MG63 (cell line): ENCODE results near the gene TMEM130. TPM values are rescaled to one million over a fixed set of nuclear protein-coding genes. Genes with fewer than 3 reads are reported as not detected.
A peak's percentile ranks its signal among the peaks of the same experiment; 100 is the strongest.

Experiments
- DNase-seq: peaks from one replicate; pipeline ENCODE4 v3.0.0-alpha.2; 2020
- H3K27me3 ChIP-seq: fragments of 250-450 bp; sonication (Bioruptor Pico); 2 replicates; pipeline ENCODE4 v1.5.1; 2020; ENCODE audit warnings: mild to moderate bottlenecking, moderate library complexity
- H3K36me3 ChIP-seq: fragments of 250-450 bp; sonication (Bioruptor Pico); 2 replicates; pipeline ENCODE4 v1.5.1; 2020; ENCODE audit warnings: mild to moderate bottlenecking, moderate library complexity
- H3K4me3 ChIP-seq: fragments of 250-450 bp; sonication (Bioruptor Pico); 2 replicates; pipeline ENCODE4 v1.5.1; 2020; ENCODE audit warnings: mild to moderate bottlenecking, moderate library complexity
- H3K9me3 ChIP-seq: fragments of 250-450 bp; sonication (Bioruptor Pico); 2 replicates; pipeline ENCODE4 v1.5.1; 2020; ENCODE audit warnings: mild to moderate bottlenecking, moderate library complexity
- total RNA-seq: library from RNA; depleted of rRNA; stranded (reverse); fragments of >200 nt; shearing (Covaris generic); gene quantifications from 2 replicates; pipeline ENCODE4 v1.2.3, GENCODE V29; 2014; ENCODE audit warnings: low replicate concordance; rRNA removed

Gene TMEM130
- total RNA-seq, 1 experiment from 2014 or later = 0.23 TPM

DNA sequence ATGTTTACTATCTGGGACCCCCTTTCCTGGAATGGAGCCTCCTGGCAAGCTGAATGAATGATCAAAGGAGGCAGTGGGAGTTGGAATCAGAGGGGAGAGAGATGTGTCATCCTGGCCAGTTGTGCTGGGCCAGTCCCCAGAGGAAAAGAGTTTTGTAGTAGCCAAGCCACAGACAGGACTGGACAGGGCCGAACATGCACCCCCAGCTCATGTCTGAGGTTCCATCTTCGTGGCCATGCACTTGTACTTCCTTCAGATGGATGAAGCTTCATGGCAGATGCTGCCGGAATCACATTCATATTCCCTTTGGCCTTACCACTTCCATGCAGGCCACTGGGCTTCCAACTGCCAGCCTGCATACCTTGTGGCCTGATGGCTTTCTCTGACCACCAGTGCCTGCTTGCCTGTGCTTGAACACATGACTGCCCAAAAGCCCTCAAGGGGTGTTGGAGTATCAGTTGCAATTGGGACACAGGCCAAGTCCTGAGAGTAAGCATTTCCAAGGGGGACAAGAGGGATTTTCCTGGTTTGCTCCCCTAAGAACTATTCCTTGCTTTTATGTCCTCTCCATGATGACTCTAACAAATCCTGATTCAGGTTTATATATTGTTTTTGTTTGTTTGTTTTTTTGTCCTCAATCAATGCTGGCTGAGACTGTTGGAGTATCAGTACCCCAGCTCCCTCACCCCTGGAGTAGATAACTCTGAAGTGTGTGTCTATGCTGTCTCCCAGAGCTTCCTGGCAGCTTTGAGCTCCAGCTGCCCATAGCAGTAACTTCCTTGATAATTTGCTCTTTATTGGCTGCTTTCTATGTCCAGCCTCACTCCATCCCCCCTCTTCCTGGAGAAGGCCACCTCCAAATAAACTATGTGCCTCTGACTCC, 63.6 kb downstream of the TMEM130 start:
- no peak for DNase-seq
- no peak overlapping the region for H3K4me3 ChIP-seq
- no peaks in the 10 kb centered on the region for H3K9me3 ChIP-seq
- H3K27me3 ChIP-seq = no peaks in the 10 kb centered on the region
- no peaks in the 10 kb centered on the region for H3K36me3 ChIP-seq

DNA sequence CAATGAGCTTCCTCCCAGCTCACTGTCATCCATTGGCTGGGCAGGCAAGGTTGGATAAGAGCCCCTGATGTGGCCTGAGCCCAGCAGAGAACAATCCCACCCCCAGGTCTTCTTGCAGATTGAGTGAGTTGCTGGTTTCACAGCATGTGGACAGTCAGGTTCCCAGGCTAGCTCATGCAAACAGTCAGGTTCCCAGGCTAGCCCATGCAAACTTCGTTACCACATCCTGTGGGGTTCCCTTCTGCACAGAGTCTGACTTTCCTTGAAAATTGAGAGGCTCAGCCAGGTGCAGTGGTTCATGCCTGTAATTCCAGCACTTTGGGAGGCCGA, 67.1 kb downstream of the TMEM130 start:
- Histone ChIP-seq H3K36me3 (no peaks in the 10 kb centered on the region), H3K27me3 (no peaks in the 10 kb centered on the region), H3K9me3 (no peaks in the 10 kb centered on the region), H3K4me3 (no peak overlapping the region)
- DNase-seq = no peak

DNA sequence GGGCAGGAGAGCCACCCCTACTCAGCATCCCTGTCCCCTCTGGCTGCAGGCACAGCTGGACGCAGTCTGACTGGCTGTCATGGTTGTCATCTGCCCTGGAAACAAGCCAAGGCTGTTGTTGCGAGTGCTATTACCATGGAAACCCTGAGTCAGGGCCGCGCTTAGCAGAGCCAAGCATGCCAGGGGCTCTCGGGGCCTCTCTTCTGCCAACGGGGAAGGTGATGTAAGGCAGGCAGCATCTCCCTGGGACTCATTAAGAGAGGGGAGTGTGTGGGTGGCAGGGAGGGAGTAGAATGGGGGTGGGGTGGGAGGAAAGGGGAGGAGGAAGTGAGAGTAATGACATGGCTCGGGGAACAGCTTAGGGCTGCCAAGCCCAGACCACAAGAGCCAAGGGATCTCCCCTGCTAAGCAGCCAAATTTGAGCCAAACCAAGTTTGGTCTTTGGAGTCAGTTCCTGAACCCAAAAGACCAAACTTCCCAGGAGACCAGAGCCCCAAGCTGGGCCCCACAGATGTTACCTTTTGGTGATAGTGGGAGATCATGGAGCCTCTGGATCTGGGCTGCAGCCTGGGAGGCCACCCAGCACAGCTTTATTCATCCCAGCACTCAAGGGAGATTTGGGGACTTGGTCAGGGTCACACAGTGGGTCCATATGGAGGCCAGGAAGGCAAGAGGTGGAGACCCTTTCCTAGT, 67.6 kb downstream of the TMEM130 start:
- Histone ChIP-seq H3K36me3 (no peaks in the 10 kb centered on the region), H3K27me3 (no peaks in the 10 kb centered on the region), H3K4me3 (no peak overlapping the region), H3K9me3 (no peaks in the 10 kb centered on the region)
- DNase-seq = peak; percentile 88

DNA sequence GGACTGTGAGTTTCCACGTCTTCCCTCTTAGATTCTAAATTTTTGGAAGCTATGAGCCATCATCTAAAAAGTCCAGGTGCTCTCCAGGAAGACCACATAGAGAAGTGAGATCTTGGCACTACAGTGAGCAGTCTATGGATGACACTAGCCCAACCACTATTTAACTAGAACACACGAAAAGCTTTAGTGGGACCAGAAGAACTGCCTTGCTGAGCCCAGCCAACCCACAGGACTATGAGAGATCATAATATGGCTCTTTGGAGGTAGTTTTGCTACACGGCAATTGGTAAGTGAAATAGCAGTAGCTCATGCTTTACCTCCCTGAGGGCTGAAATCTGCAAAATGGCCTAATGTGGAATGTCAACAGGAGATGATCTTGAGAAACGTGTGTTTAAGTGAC, 68.8 kb downstream of the TMEM130 start:
- H3K4me3 ChIP-seq = no peak overlapping the region

DNA sequence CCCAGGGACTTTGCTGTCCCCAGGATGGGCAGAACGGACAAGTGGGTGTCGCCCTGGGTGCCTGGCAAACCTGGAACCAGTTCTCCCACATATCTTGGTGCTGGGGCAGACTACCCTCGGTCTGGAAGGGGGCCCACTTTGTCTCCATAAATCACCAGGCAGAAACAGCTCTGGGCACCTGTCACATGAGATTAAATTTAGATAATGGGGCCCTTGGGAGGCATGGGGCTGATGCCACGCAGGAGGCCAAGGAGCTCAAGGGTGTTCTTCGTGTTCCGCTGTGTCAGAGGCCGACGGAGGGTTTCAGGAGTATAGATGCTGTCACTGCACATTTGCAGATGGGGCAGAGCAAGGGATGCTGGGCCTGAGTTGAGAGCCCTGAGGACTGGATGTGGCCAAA, 72.7 kb downstream of the TMEM130 start:
- H3K27me3 ChIP-seq = no peaks in the 10 kb centered on the region
- H3K4me3 ChIP-seq = no peak overlapping the region
- H3K36me3 ChIP-seq = no peaks in the 10 kb centered on the region
- DNase-seq = no peak
- no peaks in the 10 kb centered on the region for H3K9me3 ChIP-seq

More for the DNA sequence above, 68.8 kb downstream of the TMEM130 start:
- Histone ChIP-seq H3K27me3 (no peaks in the 10 kb centered on the region), H3K36me3 (no peaks in the 10 kb centered on the region), H3K9me3 (no peaks in the 10 kb centered on the region)
- DNase-seq = no peak

Other genes with a start within 250 kb of the TMEM130 start
- 3.4 and 3.9 TPM in 2 replicates for gene TRRAP, start 8.5 kb upstream of the TMEM130 start, total RNA-seq